Gastrocnemius medialis (tissue), 4 donors: Measurements from ENCODE around the gene GGACT. TPM values are rescaled to one million over a fixed set of nuclear protein-coding genes. Genes with fewer than 3 reads are reported as not detected.
"Not testable (repeated sequence)": the region's sequence is repeated elsewhere in the genome, so short reads cannot be mapped to it uniquely, and the experiment has no call there.

Source experiments
- ATAC-seq, 2 donors: fragments of 150-250 bp; one replicate each; pipeline ENCODE4 v1.9.1; 2016
- DNase-seq, 2 donors: peaks; one replicate each; pipeline ENCODE4 v3.0.0-alpha.2; 2019
- H3K27ac ChIP-seq, 4 donors: fragments of 200-600 bp; sonication (generic); 1 replicate in 1 of 4; 2 replicates in 3 of 4; pipeline ENCODE4 v1.5.1; 2016 to 2018; ENCODE audit warnings: mild to moderate bottlenecking in 2 of 4, moderate library complexity in 1 of 4
- H3K27me3 ChIP-seq, 3 donors: fragments of 200-600 bp; sonication (generic) in 2 of 3; 1 replicate in 1 of 3; 2 replicates in 2 of 3; pipeline versions ENCODE4 v1.5.1 to v1.6.0; 2016 to 2019; ENCODE audit warnings: mild to moderate bottlenecking in 1 of 3, moderate library complexity in 1 of 3
- H3K36me3 ChIP-seq, 2 donors: fragments of 200-600 bp; sonication (generic) in 1 of 2; one replicate each; pipeline ENCODE4 v1.5.1; 2017 to 2018
- H3K4me1 ChIP-seq, 2 donors: fragments of 200-600 bp; sonication (generic) in 1 of 2; one replicate each; pipeline ENCODE4 v1.5.1; 2016 to 2017; ENCODE audit warnings: mild to moderate bottlenecking in 2 of 2
- H3K4me3 ChIP-seq, 4 donors: fragments of 200-600 bp; sonication (generic) in 3 of 4; 1 replicate in 1 of 4; 2 replicates in 3 of 4; pipeline ENCODE4 v1.5.1; 2016 to 2019; ENCODE audit warnings: mild to moderate bottlenecking in 2 of 4
- H3K9me3 ChIP-seq, 3 donors: fragments of 200-600 bp; sonication (generic) in 2 of 3; 1 replicate in 1 of 3; 2 replicates in 2 of 3; pipeline ENCODE4 v1.5.1; 2016 to 2019
- POLR2A ChIP-seq, 2 donors: fragments of 450-650 bp; IDR thresholded peaks; one replicate each; pipeline ENCODE4 v1.6.1; 2017; ENCODE audit warnings: antibody characterized with exemption in 2 of 2, mild to moderate bottlenecking in 2 of 2, moderate library complexity in 2 of 2
- in situ Hi-C, 4 donors: fragments of 200-750 bp; cut with MboI; loops; one replicate each; pipeline versions ENCODE4 v1.15.0 to v1.8.0; 2017; ENCODE audit warnings: low sequenced_read_pairs in 4 of 4
- intact Hi-C: fragments of 100-400 bp; cut with DNase I; formaldehyde crosslinking; loops from one replicate; pipeline ENCODE4 v1.15.1; 2023; ENCODE audit warnings: low total_unique reads
- total RNA-seq, 4 donors: library from RNA; depleted of rRNA; stranded (reverse); fragments of >200 nt; gene quantifications; one replicate each; pipeline versions ENCODE4 v1.1.0 to v1.2.3, GENCODE V29; 2016
- TF ChIP-seq, protein P1 (sequence below), 5 experiments: fragments of 450-650 bp in 3 of 5; fragments of 200-600 bp in 2 of 5; sonication (generic) in 2 of 5; IDR thresholded peaks in 4 of 5; conservative IDR thresholded peaks in 1 of 5; 1 replicate in 4 of 5; 2 replicates in 1 of 5; pipeline ENCODE4 v1.5.1; 2016 to 2019; ENCODE audit warnings: antibody characterized with exemption in 5 of 5, mild to moderate bottlenecking in 3 of 5, moderate library complexity in 3 of 5

Gene GGACT
- total RNA-seq, 4 donors from 2014 or later = 0.56 to 1.5 (median 0.83) TPM

DNA sequence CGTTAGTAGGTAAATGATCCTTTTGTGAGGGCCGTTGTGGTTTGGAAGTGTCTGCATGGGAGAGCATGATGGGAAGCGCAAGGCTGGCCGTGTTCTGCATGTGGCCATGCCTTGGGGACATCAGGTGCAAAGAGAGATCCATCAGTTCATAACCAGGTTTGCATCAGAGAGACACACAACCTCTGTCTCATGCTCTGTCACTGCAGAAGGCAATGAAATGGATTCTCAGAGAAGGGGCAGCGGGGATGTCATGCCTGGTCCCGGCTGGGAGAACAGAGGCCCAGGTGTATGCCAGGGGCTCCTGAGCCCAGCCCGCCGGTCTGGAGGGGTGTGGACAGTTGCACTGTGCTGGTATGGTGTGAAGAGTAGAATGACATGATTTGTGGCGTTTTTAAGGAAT lies 60.2 kb downstream of the GGACT start:
- ATAC-seq (no peak), DNase-seq (no peak)
- intact Hi-C loops = no loop called here
- TF ChIP-seq, protein P1, sequence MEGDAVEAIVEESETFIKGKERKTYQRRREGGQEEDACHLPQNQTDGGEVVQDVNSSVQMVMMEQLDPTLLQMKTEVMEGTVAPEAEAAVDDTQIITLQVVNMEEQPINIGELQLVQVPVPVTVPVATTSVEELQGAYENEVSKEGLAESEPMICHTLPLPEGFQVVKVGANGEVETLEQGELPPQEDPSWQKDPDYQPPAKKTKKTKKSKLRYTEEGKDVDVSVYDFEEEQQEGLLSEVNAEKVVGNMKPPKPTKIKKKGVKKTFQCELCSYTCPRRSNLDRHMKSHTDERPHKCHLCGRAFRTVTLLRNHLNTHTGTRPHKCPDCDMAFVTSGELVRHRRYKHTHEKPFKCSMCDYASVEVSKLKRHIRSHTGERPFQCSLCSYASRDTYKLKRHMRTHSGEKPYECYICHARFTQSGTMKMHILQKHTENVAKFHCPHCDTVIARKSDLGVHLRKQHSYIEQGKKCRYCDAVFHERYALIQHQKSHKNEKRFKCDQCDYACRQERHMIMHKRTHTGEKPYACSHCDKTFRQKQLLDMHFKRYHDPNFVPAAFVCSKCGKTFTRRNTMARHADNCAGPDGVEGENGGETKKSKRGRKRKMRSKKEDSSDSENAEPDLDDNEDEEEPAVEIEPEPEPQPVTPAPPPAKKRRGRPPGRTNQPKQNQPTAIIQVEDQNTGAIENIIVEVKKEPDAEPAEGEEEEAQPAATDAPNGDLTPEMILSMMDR (IDR thresholded peaks at IDR 0.05 in 4 of 5, conservative IDR thresholded peaks at IDR 0.05 in 1 of 5) = no peak
- no peak for TF ChIP-seq POLR2A (IDR thresholded peaks at IDR 0.05)
- Histone ChIP-seq H3K36me3 (peaks cover 0 to 7% of the 10 kb centered on the region in 2 donors), H3K4me1 (no peaks in the 10 kb centered on the region), H3K4me3 (no peak overlapping the region), H3K27me3 (no peaks in the 10 kb centered on the region), H3K27ac (no peak overlapping the region), H3K9me3 (no peaks in the 10 kb centered on the region)
- in situ Hi-C loops = no loop called here

DNA sequence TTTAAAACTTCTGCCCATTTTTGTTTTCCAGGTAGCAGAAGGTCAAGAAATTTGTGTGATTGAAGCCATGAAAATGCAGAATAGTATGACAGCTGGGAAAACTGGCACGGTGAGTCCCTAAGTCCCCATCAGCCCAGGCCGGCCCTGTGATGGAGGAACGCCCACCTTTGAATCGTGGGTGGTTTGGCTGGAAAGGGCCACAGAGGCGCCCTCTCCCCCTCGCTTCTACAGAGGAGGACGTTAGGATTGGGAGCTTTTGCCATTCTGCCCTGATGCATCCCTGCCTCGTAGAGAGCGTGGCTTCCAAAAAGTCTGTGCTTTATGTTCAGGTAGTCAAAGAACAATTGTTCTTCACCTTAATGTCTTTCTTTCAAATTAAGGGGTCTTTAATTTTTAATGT lies 60.9 kb downstream of the GGACT start:
- ATAC-seq = no peak
- no peak for TF ChIP-seq POLR2A (IDR thresholded peaks at IDR 0.05)
- TF ChIP-seq, protein P1 (IDR thresholded peaks at IDR 0.05 in 4 of 5, conservative IDR thresholded peaks at IDR 0.05 in 1 of 5) = no peak
- intact Hi-C loops (no loop called here), in situ Hi-C loops (no loop called here)
- H3K36me3 ChIP-seq = peaks cover 0 to 7% of the 10 kb centered on the region in 2 donors
- no peak overlapping the region for H3K27ac ChIP-seq
- no peak for DNase-seq
- no peaks in the 10 kb centered on the region for H3K27me3 ChIP-seq
- no peaks in the 10 kb centered on the region for H3K4me1 ChIP-seq
- no peak overlapping the region for H3K4me3 ChIP-seq
- H3K9me3 ChIP-seq = no peaks in the 10 kb centered on the region

DNA sequence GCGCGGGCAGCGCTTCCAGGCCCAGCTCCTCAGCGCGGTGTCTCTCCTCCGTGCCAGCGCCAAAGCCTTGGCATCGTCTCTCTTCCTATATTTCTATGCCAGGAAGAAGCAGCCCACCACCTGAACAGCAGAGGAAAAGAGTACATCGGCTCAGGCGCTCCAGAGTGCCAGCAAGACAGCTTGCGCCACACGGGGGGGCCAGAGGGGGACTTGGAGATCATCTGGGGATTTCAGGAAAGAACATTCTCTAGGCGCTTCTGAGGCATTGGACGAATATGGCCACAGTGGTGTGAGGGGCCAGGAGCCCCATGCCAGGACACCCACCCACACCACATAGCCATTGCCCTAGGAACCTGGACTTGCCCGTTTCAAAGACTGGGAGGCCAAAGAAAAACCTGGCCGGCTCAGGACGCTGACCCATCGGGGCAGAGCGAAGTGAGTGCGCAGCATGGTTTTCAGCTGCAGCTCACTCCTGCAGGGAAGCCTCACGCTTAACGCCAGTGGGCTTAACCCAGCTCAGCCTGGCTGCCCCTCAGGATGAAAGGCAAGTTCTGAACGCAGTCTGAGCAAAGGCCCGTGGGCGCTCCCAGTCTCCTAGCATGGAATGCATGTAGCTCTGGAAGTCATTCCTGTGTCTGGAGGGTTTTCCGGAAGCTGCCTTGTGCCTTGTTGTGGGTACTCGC lies 62.1 kb downstream of the GGACT start:
- Histone ChIP-seq H3K4me1 (no peaks in the 10 kb centered on the region), H3K4me3 (no peak overlapping the region), H3K36me3 (no peaks in the 10 kb centered on the region), H3K27ac (no peak overlapping the region), H3K27me3 (no peaks in the 10 kb centered on the region), H3K9me3 (no peaks in the 10 kb centered on the region)
- in situ Hi-C loops (no loop called here), intact Hi-C loops (no loop called here)
- TF ChIP-seq POLR2A (IDR thresholded peaks at IDR 0.05) = no peak
- TF ChIP-seq, protein P1 (IDR thresholded peaks at IDR 0.05 in 4 of 5, conservative IDR thresholded peaks at IDR 0.05 in 1 of 5) = no peak
- no peak for DNase-seq
- ATAC-seq = no peak

DNA sequence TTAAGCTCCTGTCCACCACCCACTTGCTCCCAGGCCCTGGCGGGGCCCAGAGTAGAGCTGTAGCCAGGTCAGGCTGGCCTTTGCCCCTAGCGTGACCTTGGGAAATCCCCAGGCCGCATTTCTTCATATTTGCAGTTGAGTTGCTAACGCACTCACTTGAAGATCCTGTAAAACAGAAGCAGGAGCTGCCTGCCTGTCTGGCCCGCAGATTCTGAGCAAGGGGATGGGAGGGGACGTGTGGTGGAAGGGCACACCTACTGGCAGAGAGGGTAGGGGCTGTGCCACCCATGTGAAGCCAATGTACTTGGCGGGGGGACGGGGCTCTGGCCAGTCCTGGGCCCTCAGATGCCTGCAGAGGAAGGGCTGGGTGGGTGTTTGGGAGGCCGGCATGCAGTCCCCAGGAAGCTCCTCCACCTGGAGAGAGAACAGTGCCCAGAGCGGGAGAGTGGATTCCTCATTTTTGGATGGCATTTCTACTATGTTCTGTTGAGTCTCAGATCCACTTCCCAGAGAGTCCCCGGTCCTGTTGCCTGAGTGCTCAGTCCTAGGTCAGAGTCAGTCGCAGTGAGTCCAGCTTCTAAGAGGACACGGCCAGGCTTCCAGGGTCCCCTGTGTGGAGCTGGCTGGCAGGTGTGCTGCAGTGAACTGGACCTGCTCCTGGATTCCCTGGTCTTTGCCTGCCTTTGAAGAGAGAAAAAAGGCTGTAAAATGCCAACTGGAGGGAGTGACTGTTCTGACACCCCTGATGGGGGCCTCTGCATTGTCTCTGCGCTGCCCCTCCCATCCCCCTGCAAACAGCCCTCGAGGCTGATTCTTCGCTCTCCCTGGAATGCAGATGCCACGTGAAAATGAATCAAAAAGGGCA lies 62.9 kb downstream of the GGACT start:
- Histone ChIP-seq H3K4me3 (no peak overlapping the region), H3K27ac (no peak overlapping the region), H3K9me3 (no peaks in the 10 kb centered on the region), H3K27me3 (no peaks in the 10 kb centered on the region), H3K4me1 (no peaks in the 10 kb centered on the region), H3K36me3 (no peaks in the 10 kb centered on the region)
- no peak for ATAC-seq
- TF ChIP-seq, protein P1 (IDR thresholded peaks at IDR 0.05 in 4 of 5, conservative IDR thresholded peaks at IDR 0.05 in 1 of 5) = no peak
- TF ChIP-seq POLR2A (IDR thresholded peaks at IDR 0.05) = no peak
- in situ Hi-C loops (no loop called here), intact Hi-C loops (no loop called here)
- no peak for DNase-seq

DNA sequence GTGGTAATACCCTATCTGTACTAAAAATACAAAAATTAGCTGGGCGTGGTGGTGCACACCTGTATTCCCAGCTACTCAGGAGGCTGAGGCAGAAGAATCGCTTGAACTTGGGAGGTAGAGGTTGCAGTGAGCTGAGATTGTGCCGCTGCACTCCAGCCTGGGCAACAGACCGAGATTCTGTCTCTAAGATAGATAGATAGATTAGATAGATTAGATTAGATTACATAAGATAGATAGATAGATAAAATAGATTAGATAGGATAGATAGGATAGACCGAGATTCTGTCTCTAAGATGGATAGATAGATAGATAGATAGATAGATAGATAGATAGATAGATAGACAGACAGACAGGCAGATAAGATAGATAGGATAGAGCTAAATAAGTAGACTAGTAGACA lies 63.9 kb downstream of the GGACT start:
- not testable (repeated sequence) for DNase-seq, H3K4me3 ChIP-seq
- in situ Hi-C loops = loop anchor here in 3 of 4 donors (25.0 kb wide), 2 partner anchors 612 to 862 kb away; no protein-coding TSS in a partner anchor

More for the DNA sequence above, 63.9 kb downstream of the GGACT start:
- H3K27ac ChIP-seq, H3K9me3 ChIP-seq, H3K27me3 ChIP-seq, ATAC-seq, H3K36me3 ChIP-seq, intact Hi-C loops, H3K4me1 ChIP-seq: not testable (repeated sequence)
